HTERT RPE-1 (cell line): ENCODE data around the gene PRSS16.
"Not testable (repeated sequence)": the region's sequence is repeated elsewhere in the genome, so short reads cannot be mapped to it uniquely, and the experiment has no call there.

Experiments used
- in situ Hi-C: fragments of 300-500 bp; cut with MboI; formaldehyde crosslinking; loops from 4 replicates; pipeline ENCODE4 v1.14.3; 2020; ENCODE audit warnings: low sequenced_read_pairs

The PRSS16 gene, protein sequence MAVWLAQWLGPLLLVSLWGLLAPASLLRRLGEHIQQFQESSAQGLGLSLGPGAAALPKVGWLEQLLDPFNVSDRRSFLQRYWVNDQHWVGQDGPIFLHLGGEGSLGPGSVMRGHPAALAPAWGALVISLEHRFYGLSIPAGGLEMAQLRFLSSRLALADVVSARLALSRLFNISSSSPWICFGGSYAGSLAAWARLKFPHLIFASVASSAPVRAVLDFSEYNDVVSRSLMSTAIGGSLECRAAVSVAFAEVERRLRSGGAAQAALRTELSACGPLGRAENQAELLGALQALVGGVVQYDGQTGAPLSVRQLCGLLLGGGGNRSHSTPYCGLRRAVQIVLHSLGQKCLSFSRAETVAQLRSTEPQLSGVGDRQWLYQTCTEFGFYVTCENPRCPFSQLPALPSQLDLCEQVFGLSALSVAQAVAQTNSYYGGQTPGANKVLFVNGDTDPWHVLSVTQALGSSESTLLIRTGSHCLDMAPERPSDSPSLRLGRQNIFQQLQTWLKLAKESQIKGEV

DNA sequence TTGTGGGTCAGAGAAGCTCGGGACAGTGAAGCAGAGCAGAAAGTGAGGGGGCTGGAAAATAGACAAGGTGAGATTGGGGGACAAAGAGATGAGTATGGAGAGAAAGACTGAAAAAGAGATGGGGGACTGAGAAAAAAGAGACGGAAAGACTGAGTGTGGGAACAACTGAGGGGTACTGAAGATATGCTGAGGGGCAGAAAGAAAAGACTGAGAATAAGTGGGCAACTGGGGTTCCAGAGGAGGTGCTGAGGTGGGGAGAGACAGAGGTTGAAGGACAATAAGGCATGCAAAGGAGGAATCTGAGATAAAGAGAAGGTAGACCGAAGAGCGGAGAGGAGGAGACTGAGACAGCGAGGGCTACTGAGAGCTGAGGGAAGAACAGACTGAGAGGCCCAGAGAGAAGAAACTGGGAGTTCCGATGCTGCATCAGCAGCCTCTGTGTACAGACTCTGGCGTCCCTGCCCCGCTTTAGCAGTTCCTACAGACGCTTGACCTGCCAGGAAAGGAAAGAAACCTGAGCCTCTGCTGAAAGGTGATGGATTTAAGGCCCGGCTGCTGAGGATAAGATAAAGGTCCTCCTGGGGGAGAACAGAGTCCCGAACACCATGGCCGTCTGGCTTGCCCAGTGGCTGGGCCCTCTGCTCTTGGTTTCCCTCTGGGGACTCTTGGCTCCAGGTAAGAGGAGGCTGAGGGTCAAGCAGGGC lies at the start of gene PRSS16:
Gene PRSS16 (plus strand): TSS at position 569 of the 704 bp plus-strand sequence. CDS start 37 bp downstream, at position 606.
- in situ Hi-C loops, result no loop called here

DNA sequence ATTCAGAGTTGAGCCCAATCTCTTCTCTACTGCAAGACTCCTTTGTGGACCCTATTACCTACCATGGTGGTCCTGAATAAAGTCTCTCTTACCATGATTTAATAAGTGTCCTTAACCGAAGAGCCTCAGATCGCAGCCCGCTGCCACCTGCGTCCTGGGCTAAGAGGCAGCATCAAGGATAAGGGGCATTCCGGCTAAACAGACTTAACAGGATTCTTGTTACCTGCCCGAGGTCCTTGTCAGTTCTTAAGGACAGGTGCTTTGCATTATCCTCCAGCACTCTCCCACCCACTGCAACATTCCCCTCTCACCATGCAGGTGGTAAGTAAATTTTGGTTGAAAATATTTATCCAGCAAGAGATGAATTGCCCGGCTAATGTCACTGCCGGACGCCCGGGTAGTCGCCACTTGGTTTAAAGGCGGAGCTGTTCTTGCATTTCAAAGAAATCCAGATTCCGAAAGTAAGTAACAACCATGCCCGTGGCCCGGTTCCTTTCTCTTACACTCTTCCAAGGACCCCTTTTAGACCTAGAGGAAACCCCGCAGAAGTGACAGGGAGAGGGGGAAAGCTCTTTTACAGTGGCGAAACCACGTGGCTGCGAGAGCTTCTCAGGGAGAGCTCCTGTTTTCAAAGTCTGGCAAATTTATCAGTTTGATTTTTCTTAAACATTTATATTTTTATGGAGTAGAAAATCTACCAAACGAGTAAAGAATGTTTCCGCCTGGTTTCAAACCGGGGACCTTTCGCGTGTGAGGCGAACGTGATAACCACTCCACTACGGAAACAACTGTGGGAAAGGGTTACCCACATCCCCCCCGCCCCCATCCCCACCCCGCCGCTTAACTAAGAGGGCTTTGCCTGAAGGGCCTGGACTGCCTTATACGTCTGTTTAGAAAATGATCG lies 41.9 kb upstream of the PRSS16 start:
- in situ Hi-C loops, result no loop called here

DNA sequence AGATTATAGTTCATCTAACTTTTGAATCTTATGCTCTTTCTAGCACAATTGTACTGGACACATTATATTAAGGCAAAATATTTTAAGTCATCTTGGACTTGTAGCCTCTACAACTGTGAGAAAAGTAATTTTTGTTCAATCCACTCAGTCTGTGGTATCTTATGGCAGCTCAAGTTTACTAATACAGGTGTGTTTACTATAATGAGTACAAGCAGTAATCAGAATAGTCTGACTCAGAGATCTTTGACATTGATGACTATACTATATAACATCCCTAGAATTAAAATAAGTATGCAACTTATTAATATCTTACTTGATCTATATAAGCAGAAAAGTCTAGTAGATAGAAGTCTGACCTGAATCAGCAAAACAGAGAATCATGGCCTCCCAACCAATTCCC lies 40.7 kb upstream of the PRSS16 start:
- in situ Hi-C loops, result no loop called here

DNA sequence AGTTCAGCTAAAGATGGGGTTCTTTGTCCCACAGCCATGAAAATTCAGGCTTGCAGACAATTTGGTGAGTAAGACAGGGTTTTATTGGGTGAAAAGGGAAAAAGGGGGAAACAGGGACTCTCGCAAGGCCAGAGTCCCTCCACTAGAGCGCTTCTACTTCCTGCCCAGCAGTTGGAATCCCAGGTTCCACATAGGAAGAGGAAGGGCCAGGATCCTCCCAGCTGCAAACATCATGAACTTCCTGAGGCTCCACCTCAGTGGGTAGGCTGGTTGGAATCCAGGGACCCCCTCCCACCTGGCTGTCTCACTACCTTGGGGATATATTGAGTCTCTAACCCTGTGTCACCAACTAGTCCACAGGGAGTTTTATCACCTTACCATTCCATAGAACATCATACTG lies 39.5 kb upstream of the PRSS16 start:
- in situ Hi-C loops, result no loop called here

DNA sequence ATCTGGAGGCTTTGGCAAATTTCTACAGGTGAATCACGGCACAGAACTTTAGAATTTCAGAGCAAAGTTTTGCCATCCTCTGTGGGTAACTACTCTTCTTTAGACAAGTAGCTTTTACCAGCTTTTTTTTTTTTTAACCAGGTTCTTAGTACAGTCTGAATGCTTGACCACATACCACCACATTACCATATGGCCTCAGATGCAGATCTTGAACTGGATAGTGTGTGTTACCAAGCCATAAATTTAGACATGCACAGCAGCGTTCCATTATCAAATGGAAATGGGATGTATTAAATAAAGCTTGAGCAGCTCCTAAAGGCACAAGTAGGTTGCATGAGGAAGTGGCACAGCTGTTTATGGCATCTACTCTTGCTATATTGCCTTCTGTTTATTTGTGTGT lies 38.3 kb upstream of the PRSS16 start:
- in situ Hi-C loops, result no loop called here

DNA sequence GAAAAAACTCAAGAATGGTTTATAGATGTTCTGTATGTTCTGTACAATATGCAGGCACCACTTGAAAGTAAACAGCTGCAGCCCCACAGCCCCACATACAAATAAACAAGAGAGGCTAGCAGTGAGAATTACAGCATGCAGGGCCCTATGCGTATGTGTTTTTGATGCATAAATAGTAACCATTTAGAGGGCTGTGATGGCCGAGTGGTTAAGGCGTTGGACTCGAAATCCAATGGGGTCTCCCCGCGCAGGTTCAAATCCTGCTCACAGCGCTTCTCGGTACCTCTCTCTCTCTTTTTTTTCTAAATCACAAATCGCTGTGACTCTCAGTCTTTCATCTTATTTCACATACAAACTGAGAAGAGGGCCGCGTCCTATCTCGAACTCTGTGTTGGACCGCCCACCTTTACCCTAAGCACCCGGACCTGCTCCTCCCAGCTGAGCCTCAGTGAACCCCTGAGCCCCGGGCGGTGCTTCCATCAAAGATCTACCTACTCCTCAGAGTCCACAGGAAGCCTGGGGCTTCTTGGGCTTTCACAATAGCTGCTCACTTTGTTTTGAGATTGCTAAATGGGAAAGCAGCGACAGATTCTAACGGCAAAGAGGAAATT lies 37.7 kb upstream of the PRSS16 start:
- in situ Hi-C loops, result no loop called here

DNA sequence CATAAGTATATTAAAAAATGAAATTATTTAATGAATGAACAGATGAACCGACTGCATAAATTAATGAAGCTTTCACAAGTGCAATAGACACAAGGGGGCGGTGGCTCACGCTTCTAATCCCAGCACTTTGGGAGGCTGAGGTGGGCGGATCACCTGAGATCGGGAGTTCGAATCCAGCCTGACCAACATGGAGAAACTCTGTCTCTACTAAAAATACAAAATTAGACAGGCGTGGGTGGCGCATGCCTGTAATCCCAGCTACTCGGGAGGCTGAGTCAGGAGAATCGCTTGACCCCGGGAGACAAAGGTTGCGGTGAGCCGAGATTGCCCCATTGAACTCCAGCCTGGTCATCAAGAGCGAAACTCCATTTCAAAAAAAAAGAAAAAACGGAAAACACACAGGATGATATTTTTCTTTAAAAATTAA lies 34.4 kb upstream of the PRSS16 start:
- in situ Hi-C loops, result not testable (repeated sequence)

DNA sequence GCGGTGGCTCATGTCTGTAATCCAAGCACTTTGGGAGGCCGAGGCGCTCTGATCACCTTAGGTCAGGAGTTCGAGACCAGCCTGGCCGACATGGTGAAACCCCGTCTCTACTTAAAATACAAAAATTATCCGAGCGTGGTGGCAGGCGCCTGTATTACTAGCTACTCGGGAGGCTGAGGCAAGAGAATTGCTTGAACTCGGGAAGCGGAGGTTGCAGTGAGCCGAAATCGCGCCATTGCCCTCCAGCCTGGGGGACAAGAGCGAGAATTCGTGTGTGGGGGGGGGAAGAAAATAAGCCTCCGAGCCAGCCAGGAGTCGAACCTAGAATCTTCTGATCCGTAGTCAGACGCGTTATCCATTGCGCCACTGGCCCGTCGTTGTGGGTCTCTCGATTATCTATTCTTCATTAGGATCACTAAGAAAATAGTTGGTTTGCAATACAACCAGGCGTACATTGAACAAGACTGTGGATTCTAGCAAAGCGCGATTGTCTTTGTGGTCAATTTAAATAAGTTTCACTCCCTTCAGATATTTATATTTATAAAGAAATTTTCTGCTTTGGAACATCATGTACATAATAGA lies 33.9 kb upstream of the PRSS16 start:
- in situ Hi-C loops, result no loop called here

DNA sequence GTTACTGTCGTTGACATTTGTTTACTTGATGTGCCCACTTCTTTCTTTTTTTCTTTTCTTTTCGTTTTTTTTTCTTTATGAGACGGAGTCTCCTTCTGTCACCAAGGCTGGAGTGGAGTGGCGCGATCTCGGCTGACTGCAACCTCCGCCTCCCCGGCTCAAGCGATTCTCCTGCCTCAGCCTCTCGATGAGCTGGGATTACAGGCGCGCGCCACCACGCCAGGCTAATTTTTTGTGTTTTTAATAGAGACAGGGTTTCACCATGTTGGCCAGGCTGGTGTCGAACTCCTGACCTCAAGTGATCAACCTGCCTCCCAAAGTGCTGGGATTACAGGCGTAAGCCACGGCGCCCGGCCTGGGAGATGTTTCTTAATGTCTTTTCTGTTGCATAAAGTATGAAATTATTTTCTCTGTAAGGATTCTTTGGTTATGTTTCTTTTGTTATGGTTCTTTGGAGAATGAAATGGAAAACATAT lies 33.3 kb upstream of the PRSS16 start:
- in situ Hi-C loops, result no loop called here

DNA sequence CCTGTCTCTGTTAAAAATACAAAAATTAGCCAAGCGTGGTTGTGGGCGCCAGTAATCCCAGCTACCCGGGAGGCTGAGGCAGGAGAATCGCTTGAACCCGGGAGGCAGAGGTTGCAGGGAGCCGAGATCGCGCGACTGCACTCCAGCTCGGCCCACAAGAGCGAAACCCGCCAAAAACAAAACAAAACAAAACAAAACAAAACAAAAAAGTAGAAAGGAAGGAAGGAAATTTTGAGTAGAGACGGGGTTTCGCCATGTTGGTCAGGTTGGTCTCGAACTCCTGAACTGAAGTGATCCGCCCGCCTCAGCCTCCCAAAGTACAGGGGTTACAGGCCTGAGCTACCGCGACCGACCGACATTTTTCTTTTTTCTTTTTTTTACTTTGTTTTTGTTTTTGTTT lies 30.6 kb upstream of the PRSS16 start:
- in situ Hi-C loops, result no loop called here

DNA sequence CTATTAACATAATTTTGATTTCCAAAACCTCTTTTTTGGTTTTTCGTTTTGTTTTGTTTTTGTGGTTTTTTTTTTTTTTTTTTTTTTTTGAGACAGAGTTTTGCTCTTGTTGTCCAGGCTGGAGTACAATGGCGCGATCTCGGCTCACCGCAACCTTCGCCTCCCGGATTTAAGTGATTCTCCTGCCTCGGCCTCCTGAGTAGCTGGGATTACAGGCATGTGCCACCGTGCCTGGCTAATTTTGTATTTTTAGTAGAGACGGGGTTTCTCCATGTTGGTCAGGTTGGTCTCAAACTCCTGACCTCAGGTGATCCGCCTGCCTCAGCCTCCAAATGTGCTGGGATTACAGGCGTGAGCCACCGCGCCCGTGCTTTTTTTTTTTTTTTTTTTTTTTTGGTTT lies 24.5 kb upstream of the PRSS16 start:
- in situ Hi-C loops, result not testable (repeated sequence)

DNA sequence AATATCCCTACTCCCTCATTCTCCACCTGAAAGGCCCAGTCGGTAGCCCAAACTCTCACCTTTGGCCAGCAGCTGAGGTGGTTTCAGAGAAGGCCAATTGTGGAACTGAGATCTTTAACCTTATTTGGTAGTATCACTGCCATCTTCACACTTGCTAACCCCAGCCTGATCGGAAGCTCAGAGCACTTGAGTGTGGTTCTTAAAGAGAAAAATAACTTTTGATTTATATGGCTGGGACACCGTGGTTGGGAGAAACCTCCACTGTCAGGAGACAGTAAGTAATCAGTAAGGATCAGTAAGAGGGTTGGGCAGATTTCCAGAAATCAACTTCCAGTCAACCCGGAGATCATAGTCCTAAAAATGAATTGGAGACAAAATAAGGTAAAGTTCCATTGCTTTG lies 22.8 kb upstream of the PRSS16 start:
- in situ Hi-C loops, result no loop called here

DNA sequence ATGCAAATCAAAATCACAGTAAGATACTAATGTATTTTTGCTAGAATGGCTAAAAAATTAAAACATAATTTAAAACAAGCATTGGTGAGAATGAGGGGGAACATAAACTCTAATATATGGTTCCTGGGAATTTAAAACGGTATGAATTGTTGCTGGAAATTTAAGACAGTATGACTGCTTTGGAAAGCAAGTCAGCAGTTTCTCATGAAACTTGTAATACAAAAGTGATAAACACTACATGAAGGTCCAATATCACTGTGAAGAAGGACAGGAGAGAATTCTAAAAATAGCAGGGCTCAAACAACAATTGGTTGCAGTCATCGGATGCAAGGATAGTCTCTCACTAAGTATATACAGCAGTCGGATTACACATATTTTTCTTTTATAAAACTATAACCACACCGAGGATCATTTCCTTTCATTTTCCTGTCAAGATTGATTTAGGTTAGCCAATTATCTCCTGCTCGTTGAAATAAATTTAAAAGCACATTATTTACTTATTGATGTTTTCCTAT lies 18.5 kb upstream of the PRSS16 start:
- in situ Hi-C loops, result no loop called here

DNA sequence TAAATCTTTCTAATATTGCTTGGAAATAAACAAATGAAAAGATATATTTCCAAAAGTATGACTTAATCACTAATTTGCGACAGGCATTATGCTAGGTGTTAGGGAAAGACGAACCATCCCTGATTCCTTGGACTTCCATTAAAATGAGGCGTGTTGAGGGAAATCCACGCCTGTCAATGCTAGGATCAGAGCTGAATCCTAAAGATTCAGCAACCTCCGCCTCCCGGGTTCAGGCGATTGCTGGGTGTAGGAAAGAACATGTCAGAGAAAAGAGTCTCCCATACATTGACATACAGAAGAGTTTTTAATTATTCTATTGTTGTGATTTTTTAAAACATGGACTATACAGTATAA lies 16.8 kb upstream of the PRSS16 start:
- in situ Hi-C loops, result no loop called here

DNA sequence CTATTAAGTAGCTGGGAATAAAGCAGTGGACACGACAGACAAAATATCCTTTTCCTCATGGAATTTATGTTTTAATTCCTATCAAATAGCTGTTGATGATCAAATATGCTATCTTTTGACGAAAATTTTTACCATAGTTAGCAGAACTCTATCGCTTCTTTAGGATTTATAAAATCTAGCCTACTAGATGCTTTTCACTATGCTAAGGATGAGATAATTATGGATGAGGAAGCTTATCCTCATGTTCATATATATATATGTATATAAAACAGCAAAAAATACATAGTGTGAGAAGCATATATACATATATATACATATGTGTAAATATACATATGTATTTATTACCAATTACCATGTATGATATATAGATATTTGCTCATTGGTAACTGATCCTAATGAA lies 12.9 kb upstream of the PRSS16 start:
- in situ Hi-C loops, result no loop called here

DNA sequence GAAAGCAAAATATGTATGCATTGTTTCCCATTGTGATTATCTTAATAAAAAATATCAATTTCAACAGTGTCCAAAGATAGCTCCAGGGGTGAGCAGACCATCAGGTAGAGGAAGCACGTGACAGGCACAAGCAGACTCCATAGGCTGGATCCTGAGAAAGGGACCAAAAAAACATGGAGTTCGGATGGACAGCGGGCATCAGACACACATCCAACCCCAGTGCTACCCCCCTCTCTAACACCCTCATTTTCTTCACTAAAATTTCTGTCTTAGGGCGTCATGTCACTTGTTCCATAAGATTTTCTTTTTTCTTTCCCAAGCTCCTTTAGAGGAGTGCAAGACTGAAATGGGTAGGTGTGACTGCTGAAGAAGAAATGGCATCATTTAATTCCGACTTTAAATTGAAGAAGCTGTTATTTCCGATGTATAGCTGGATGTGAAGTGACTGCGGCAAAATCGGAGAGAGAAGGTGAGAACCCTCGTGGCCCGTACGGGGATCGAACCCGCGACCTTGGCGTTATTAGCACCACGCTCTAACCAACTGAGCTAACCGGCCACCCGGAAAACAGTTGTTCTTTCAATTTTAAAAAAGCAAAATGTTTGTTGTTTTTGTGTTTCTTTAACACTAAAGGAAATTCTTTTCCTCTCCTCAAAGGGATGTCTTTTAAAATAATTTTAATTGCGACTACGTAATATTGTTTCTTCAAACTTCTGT lies 10.3 kb upstream of the PRSS16 start:
- in situ Hi-C loops, result no loop called here

DNA sequence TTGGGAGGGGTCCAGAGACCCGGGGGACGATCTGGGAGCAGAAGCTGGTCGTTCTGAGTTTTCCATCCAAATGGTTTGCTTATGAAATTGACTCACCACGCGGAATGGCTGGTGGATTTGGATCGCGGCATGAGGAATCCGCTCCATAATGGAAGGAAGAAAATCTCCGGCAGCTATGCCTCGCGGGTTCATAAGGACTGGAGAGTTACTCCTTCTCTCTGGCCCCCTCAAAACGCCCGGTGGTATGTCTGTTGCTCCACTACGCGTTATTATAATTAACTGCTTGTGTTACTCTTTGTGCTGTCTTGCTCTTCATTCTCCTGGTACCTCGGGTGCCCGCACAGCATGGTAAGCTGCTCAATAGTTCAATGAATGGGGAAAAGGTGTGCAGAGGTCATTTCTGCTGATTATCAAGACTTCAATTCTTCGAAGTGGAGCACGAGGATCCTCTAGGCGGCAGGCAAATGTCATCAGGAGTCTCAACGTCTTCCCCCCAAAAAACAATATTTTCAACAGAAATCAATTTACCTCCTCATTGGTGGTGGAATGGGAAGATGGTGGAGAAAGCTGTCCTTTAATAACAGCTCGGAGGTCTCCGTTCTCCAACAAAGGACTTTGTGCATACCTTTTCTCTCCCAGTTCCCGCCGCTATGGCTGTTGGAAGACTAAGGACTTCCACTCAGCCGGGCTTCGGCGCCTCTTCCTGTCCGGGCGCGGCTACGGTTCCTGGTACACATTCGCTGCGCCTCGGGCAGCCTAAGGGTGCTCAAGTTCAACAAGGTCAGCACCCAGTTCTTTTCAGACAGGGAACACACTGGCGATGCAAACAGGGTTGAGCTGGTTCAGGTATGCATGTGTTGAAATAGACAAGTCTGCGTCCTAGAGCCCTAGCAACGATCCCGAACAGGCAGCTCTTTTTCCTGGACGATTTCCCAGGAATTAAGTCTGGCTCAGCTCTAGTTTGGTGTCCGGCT lies 9.2 kb upstream of the PRSS16 start:
- in situ Hi-C loops, result no loop called here

DNA sequence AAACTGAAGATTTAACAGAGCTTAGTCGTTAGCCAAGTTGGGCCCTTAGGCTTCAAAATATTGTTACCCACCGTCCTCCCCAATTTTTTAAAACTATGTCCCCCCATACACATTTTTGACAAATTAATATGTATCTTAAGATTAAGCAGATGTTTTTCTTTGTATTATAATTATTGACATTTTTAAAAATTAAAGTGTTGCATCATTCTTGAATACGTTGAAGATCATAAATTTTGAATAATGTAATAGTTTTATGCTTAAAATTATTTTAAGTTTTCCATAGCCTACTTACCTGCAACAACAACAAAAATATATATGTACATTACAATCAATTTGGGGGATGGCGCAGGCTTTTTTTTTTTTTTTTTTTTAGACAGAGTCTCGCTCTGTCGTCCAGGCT lies 8.2 kb upstream of the PRSS16 start:
- in situ Hi-C loops, result no loop called here
